NCI-H69 (cell line): ENCODE data around the gene SNRNP70.
A peak's percentile ranks its signal among the peaks of the same experiment; 100 is the strongest.

Source experiments
- DNase-seq: peaks from one replicate; lab custom pipeline; 2025; lab: John Stamatoyannopoulos, UW

The SNRNP70 gene

GRCh38 chr19:49102303-49102702, 17.1 kb downstream of the SNRNP70 start:
- DNase-seq: no peak

GRCh38 chr19:49103331-49104085, 18.3 kb downstream of the SNRNP70 start:
- DNase-seq: no peak

GRCh38 chr19:49104229-49104864, 19.1 kb downstream of the SNRNP70 start:
- no peak for DNase-seq

- DNase-seq: peak; percentile 59
These were observed 21.4 kb downstream of the SNRNP70 start for GRCh38 chr19:49106648-49107135.

- no peak for DNase-seq
These were observed 22.6 kb downstream of the SNRNP70 start for GRCh38 chr19:49107625-49108459.

GRCh38 chr19:49109051-49109450, 23.8 kb downstream of the SNRNP70 start:
- DNase-seq: no peak

DNA sequence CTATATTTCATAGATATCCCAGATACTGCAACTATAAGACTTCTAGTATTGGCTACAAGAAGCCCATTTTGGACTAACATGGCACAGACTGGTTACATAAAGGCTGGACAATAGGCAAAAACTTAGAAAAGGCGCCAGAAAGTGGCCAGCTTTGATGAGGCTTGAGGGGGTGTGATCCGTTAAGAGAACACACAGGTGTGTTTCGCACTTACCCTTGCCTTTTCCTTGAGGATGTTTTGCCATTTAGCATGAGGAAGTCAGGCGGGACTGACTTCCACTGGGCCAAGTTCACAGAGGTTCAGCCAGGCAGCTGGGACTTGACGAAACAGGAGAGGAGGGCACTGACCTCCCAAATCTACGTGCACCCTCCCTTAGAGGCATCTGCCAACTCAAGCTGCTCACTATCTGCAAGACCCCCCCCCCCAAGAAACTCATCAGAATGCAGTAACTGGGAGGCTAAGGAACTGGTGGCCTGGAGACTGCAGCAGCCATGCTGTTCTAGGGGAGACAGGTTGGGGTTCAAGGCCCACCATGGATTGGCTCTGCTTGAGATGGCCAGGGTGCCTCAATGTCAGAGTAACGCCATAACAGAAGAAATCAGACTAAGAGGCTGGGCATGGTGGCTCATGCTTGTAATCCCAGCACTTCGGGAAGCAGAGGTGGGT, 24.4 kb downstream of the SNRNP70 start:
- DNase-seq: no peak

DNA sequence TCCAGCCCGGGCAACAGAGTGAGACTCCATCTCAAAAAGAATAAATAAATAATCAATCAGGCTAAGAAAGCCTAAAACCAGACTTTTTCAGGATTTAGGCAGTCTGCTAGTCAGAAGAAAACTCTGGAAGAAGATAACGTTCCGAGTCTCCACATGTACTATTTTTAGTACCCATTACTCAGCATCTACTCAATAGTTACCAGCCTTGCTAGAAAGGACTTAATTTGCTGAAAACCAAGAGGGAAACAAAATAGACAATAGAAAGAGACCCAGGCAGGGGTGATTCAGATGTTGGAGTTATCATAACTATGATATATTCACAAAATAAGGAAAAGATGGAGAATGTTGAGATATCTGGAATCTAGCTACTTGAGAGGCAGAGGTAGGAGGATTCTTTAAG, 25.3 kb downstream of the SNRNP70 start:
- no peak for DNase-seq

DNA sequence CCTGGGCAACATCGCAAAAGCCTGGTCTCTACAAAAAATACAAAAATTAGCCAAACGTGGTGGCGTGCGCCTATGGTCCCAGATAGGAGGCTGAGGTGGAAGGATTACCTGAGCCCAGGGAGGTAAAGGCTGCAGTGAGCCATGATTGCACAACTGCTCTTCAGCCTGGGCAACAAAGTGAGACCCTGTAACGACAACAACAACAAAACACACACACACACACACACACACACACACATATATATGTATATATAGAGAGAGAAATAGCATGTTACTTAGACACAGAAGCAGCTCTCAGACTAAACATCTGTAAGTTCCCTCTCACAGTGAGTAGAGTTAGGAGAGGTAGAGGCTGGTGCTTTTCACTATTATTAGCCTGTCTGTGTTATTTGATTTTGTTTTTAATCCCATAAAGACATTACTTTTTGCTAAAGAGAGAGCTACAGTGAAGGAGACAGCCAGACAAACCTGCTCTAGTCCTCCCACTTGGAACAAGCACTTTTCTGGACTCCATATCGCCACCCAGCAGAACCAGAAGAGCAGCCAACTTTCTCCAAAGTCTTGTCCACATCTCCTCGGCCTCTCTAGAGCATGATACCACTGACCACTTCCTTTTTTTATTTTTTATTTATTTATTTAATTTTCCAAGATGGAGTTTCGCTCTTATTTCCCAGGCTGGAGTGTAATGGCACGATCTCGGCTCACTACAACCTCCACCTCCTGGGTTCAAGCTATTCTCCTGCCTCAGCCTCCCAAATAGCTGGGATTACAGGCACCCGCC, 26.2 kb downstream of the SNRNP70 start:
- no peak for DNase-seq

DNA sequence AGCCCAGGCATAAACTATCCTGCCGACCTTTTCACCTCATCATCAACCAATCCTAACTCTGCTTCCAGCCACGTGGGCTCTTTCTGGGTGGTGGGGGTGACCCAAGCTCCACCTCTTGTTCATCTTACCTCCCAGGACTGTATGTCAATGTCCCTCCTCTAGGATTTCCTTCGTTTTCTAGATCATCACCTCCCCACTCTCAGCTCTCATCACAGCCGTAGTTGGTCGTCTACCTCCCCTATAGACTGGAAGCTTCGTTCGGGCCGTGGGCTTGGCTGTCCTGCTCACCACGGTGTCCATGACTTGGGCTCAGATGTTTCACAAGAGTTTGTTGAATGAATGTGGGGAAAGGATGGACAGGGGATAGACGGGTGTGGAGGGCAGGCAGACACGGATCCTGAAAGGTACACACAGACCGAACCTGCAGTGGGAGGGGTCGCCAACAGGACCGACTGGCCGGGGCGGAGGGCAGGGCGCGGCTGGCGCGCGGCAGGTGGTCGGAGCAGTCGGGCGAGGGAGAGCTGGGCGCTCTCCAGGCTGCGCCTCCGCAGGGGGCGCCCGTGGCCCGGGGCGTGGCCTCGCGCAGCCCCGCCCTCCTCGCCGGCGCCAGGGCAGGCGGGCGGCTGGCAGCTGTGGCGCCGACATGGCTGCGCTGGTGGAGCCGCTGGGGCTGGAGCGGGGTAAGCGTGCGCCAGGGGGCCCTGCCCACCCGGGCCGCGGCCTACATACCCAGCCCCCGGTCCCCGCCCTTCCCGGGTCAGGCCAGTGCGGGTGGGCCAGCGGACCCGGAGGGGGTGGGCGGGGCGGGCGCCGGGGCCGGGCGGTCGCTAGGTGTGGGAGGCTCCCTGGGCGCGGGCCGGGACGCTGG, 28.7 kb downstream of the SNRNP70 start, which contains the start of gene LIN7B:
TSS of gene LIN7B (plus strand) at position 609 of the 868 bp plus-strand sequence. CDS start at position 644, 35 bp downstream.
- peak; percentile 88 for DNase-seq

GRCh38 chr19:49114630-49115363, 29.5 kb downstream of the SNRNP70 start:
- peak; percentile 70 for DNase-seq

GRCh38 chr19:49116544-49116943, 31.3 kb downstream of the SNRNP70 start:
- no peak for DNase-seq

GRCh38 chr19:49117677-49118564, 32.7 kb downstream of the SNRNP70 start:
- no peak for DNase-seq

- DNase-seq: peak; percentile 97
These were observed 33.5 kb downstream of the SNRNP70 start, which contains the start of gene C19orf73 for GRCh38 chr19:49118565-49119410. Gene C19orf73 (minus strand): TSS chr19:49119143. CDS start chr19:49119022, 121 bp downstream.

GRCh38 chr19:49119411-49120324, 34.4 kb downstream of the SNRNP70 start, which contains the start of gene PPFIA3:
Gene PPFIA3 (plus strand): TSS chr19:49119544. CDS start chr19:49127874, 8,330 bp downstream.
- DNase-seq: peak; percentile 69

- DNase-seq: peak; percentile 44
These were observed 35.1 kb downstream of the SNRNP70 start for GRCh38 chr19:49120325-49120683.
